Head of caudate nucleus (tissue), 42 donors: Measurements from ENCODE around the gene ZCCHC14.
A peak's percentile ranks its signal among the peaks of the same experiment; 100 is the strongest.
"Not testable (repeated sequence)": the region's sequence is repeated elsewhere in the genome, so short reads cannot be mapped to it uniquely, and the experiment has no call there.

ENCODE experiments used
- DNase-seq, 42 donors: peaks; one replicate each; pipeline versions ENCODE4 v3.0.0 to v3.0.0-alpha.2; 2020 to 2021; ENCODE audit warnings: mixed read lengths in 7 of 42
- intact Hi-C: fragments of 100-400 bp; cut with DNase I; formaldehyde crosslinking; loops from one replicate; pipeline ENCODE4 v1.15.0; 2022

ZCCHC14 gene

DNA sequence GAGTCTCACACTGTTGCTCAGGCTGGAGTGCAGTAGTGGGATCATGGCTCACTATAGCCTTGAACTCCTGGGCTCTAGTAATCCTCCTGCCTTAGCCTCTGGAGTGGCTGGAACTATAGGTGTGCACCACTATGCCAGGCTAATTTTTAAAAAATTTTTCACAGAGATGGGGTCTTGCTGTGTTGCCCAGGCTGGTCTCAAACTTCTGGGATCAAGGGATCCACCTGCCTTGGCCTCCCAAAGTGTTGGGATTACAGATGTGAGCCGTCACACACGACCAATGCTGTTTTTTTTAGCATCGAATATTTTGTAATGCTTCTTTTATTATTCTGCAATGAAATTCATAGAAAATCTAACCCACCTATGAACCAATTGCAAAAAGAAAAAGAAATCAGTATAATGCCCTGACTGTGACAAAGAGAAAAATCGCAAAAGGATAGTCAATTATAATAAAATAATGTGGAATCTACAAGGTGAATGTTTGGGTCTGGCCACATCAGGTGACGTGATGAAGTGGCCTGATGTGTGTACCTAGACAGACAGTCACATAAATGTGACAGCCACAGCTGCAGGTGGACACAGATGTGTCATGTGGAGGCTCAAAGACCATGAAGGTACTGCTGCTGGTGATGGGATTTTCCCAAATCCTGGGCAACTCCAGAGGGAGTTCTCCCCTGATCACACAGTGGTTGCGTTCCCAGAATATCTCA lies 33.6 kb upstream of the ZCCHC14 start:
- no peak for DNase-seq
- intact Hi-C loops = no loop called here

DNA sequence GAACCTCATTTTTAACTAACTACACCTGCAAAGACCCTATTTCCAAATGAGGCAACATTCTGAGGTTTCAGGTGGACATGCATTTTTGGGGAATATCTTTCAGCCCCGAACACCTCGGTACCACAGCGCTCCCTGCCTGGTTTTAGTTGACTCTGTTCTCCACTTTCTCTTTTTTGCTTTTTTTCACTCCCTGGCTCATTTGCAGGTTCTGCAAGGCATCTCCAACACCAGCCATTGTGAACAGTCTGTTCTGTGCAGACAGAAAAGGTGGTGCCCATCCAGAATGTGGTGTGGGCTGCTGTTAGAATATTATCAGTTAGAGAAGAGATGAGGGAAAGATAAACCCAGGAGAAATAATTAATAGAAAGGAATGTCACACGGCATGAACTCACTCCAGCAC lies 32.5 kb upstream of the ZCCHC14 start:
- intact Hi-C loops = no loop called here
- DNase-seq = no peak

DNA sequence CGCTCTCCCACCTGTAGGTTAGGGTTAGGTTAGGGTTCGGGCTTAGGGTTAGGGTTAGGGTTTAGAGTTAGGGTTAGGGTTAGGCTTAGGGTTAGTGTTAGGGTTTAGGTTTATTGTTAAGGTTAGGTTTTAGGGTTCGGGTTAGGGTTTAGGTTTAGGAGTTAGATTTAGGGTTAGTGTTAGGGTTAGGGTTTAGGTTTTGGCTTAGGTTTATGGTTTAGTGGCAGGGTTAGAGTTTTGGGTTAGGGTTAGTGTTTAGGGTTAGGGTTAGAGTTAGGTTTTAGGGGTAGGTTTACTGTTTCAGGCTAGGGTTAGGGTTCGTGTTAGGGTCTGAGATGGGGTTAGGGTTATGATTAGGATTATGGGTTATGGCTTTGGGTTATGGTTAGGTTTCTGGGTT lies 31.6 kb upstream of the ZCCHC14 start:
- no peak for DNase-seq
- intact Hi-C loops = no loop called here

DNA sequence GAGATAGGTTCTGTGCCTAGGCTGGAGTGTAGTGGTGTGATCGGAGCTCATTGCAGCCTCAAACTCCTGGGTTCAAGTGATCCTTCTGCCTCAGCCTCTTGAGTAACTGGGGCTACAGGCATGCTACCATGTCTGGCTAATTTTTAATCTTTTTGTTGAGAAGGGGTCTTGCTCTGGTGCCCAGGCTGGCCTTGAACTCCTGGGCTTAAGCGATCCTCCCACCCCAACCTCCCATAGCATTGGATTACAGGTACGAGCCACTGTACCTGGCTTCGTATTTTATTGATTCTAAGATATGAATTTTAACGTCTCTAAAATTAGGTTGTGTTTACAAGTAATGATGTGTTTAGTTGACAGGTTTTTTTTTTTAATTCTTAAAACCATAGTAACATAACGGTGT lies 30.8 kb upstream of the ZCCHC14 start:
- DNase-seq, intact Hi-C loops: not testable (repeated sequence)

DNA sequence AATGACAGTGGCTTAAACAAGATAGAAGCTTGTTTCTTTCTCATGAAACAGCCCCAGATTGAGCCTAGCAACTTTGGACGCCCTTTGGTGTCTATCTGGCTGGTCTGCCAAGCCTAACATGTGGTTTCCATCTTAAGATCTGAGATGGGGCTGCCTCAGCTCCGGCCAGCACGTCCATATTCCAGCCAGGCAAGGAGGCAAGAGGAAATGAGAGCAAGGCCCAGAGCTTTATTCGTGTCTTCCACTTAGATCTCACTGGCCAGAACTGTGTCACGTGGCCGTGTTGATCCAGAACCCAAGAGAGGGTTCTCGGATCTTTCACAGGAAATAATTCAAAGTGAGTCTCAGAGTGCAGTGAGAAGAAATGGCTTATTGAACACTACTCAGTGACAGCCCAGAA lies 28.9 kb upstream of the ZCCHC14 start:
- intact Hi-C loops, DNase-seq: not testable (repeated sequence)

DNA sequence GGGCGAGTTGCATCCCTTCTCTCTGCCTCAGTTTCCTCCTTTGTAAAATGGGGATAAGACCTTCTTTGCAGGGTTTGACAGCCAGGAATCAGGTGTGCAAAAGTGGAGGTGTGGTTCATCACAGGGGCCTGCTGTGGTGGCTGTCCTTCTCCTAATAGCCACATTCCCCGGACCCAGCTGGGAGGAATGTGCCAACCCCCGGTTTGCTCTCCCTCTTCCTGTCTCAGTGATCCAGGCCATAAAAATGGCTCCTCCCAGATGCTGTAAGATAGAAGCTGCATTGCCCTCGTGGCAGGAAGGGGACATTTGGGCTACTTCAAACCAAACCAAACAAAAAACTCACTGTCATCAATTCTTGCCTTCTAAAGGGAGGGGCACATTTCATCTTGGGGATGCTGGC lies 26.3 kb upstream of the ZCCHC14 start:
- intact Hi-C loops, DNase-seq: not testable (repeated sequence)

DNA sequence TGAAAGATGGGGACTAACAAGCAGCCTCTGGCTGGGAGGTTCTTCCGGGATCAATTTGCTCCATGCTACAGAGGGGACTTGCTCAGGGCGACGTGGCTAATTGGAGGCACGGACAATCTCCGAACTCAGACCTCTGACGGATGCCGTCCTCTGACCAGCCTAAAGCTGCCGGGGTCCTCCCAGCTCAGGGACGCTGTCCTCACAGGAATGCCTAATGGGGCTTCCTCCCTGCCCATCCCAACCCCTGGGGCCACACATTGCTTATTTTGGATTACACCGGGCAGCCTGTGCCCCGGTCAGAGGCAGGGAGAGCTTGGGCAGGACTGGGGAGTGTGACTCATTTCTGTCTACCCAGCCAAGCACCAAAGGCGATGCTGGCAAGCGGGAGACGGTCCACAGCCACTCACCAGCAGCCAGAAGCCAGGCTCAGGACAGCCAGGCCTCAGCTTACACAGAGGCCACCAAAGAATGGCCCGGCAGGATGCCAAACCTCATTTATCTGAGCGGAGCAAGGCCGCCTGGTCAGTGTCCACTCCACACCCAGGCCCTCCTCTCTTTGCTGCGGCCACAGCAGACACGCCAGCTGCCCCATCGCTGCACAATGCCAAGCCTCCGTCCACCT lies 25.7 kb upstream of the ZCCHC14 start:
- peak in 6 of 42 donors; percentile 6 to 51 (median 28) for DNase-seq
- intact Hi-C loops = not testable (repeated sequence)

DNA sequence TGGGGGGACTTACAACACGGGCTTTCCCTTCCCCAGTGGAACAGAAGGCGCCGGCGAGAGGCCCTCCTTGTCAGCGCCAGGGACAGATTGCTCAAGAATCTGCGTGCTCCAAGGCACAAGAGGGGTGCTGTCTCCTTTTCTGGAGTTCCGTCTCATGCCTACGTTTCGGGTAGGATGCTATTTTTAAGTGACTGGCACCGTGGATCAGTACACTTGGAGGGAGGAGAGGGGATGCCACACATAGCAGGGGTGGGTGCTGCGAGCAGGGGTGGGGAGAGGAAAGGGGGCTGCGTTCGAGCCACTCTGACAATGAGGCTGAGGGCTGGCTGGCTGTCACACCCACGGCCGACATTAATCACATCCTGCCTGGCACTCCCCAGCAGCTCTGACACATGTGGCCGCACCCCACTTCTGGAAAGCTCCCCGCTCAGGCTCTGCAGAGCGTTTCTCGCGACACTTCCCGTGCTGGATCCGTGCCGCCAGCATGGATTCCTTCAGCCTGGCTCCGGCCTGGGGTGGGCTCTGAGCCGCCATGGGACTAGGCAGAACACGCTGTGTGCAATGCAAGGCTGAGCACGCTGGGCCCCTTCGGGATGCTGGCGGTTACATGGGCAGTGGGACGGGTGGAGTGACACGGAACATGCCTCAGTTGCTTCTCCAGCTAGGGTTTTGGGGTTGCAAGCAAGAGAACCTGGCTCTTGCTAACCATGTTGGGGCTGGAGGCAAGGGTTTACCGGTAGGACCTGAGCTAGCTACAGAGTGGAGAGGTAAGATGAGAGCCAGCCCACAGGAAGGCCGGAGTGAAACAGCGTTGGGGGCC lies 25.0 kb upstream of the ZCCHC14 start:
- peak; percentile 28 to 90 (median 69) for DNase-seq
- intact Hi-C loops = not testable (repeated sequence)

DNA sequence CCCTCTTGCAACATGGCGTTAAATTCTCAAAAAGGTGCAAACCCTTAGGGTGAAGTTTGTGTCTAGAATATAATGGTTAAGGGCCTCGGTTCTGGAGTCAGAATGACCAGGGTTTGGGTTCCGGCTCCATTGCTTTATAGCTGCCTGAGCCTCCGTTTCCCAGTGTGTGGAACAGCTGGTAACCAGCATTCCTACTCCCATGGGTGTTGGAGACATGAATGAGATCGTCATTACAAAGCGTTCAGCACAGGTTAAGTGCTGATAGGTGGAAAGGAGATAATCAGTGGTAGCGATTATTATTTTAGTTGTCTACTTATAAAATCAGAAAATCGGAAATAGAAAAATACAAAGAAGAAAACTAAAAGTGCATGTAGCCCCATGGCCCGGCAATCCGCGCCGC lies 23.5 kb upstream of the ZCCHC14 start:
- intact Hi-C loops = no loop called here
- no peak for DNase-seq

DNA sequence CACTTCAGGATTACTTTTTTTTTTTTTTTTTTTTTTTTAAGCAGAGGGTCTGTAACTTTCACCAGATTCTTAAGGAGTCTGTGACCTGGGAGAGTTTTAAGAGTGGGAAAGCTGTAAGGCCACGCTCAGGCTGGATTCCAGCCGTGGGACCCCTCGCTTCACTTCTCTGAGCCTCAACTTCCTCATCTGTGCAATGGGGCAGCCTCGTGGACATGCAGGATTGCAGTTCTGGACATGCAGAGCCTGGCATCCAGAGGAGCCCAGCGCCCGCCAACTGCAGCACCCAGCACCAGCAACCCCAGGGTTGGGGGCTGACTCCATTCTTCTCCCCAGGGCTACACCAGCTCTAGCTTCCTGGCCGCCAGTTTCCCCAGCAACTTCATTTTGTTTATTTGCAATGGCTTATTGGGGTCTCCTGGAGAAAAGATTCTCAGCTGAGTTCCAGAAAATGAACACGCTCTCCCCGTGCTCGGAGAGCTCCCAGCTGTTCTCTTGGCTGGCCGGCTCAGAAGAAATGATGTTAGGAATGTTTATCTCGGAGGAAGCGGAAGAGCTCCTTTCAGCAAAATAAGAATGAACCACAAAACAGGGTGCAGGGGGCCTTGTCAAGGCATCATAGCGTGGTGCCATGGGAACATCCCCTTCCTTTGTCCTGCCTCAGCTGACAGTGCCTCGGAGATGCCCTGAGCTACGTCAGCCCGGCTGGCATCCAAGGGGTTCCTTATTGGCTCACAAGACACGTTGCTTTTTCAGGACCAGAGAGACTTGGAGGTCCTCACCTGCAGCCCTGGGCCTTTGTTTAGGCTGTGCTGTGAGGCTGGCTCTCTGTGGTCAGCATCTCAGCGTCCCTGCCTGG lies 22.9 kb upstream of the ZCCHC14 start:
- intact Hi-C loops = no loop called here
- DNase-seq = peak in 2 of 42 donors; percentile 10 to 37

DNA sequence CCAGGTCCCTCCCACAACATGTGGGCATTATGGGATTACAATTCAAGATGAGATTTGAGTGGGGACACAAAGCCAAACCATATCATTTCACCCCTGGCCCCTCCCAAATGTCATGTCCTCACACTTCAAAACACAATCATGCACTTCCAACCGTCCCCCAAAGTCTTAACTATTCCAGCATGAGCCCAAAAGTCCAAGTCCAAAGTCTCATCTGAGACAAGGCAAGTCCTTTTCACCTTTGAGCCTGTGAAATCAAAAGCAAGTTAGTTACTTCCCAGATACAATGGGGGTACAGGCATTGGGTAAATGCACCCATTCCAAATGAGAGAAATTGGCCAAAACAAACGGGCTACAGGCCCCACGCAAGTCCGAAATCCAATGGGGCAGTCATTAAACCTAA lies 17.0 kb upstream of the ZCCHC14 start:
- DNase-seq, intact Hi-C loops: not testable (repeated sequence)

DNA sequence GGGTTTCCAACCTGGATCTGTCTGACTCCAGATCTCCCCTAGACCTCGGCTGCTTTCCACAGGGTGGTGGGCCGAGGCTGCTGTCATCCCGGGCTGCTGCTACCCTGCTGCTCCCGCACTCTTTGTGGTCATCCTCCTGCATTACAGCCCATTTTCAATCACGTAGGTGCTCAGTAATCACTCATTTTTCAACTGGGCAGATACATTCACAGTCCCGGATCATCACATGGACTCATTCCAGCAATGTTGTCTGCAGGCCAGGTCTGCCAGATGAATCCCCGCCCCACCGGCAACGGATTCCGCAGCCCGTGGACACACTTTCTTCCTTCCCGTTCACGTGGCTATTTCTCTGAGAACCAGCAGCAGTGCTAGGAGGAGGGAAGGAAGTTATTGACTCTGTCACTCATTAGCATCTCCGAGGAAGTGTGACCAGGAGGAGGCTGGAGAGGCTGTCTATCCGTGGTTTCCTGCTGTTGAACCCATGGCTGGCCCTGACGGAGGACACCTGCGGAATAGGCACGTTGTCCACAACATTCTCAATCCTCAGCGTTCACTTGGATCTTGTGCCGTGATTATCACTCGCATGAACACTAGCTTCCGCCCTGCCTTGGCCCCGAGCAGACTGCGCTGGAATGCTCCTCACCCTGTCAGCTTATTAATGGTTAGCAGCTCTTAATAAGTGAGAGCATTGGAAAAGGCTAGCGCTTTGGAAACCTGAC lies 14.7 kb upstream of the ZCCHC14 start:
- no peak for DNase-seq
- intact Hi-C loops = no loop called here

DNA sequence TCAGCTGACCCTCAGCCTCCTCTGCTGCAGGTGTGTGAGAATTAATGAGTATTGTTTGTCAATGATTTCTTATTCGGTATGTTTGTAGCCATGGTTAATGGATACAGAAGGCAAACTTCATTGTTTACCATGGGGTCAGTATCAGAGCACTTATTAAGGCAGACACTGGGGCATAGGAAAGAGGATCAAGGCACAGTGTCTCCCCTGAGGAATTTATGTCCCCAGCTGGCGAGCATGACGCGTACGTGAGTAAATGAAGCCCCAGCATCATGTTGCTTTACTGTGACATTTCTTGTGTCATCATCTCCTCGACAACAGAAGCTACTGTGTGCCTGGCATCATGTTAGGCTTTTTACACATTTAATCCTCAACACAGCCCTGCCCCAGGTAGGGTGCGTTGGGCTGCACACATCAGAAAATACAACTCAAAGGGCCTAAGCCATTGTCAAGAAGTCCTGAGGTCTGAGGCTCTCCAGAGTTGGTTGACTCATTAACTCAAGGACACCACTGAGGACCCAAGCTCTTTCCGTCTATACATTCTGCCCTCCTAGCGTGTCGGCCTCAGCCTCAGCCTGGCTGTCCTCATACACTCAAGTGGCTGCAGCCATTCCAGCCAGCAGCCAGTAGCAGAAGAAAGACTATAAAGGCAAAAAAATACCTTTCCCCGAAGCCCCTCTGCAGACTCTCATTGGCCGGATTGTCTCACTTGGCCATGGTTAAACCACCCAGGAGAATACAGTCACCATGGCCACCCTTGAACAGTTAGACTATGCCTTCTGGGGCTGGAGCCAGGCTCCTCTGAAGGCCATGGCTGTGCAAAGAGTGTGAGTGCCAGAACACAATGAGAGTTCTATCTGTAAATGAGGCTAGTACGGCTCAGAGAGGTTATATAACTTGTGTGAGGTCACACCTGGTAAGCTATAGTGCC lies 13.9 kb upstream of the ZCCHC14 start:
- DNase-seq = no peak
- intact Hi-C loops = no loop called here

DNA sequence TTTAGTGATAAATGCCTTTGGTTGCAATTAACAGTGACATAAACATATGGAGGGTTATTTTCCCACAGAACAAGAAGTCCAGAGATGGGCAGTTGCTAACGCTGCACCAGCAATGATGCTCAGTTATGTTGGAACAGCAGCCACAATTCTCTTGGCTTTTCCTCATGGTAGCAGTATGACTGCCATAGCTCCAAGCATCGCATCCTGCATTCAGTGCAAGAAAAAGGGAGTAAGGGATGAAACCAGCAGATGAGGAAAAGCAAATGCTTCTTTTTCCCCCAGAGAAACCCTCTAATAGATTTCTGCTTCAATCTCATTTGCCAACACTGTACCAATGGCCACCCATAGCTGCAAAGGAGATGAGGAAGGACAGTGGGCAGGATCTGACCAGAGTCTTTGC lies 13.0 kb upstream of the ZCCHC14 start:
- intact Hi-C loops = no loop called here
- DNase-seq = no peak

DNA sequence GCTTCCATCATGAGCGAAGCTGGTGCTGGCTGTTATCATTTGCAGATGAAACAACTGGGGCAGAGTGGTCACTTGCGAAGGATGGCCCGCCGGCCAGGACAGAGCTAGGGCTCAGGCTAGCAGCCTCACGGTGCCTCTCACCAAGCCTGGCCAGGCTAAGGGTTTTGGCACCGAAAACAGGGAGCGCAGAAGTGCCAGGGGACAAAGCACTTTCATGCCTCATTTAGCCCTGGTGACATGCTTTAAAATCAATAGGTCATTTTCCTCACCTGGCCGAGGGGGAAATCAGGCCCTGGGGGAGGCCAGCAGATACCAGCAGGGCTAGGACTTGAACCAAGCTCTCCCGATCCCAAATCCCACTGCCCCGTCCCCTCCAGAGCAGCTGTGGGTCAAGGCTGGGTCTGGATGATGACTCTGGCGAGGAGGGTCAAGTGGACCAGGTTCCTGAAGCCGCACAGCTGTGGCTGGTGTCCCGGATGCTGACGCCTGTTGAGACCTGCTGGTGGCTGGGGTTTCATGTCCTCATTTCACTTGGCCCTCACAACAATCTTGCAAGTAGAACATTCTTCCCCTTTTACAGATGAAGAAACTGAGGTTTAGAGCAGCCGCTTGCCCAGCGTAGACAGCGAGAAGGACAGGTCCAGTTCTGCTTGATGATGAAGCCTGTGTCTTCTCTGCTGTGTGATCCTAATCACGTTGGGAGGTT lies 10.6 kb upstream of the ZCCHC14 start:
- intact Hi-C loops, DNase-seq: not testable (repeated sequence)

DNA sequence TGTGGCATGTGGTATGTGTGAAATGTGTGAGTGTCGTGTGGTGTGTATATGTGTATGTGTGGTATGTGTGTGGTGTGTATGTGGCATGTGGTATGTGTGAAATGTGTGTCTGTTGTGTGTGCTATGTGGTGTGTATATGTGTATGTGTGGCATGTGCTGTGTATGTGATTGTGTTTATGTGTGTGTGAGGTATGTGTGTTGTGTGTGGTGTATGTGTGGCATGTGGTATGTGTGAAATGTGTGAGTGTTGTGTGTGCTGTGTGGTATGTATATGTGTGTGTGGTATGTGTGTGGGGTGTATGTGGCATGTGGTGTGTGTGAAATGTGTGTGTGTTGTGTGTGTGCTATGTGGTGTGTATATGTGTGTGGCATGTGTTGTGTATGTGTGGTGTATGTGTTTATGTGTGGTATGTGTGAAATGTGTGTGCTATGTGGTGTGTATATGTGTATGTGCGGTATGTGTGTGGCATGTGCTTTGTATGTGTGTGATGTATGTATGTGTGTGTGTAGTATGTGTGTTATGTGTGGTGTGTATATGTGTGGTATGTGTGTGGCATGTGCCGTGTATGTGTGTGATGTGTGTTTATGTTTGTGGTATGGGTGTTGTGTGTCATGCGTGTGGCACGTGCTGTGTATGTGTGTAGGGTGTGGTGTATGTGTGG lies 9.6 kb upstream of the ZCCHC14 start:
- intact Hi-C loops = no loop called here
- no peak for DNase-seq
